Skeletal muscle satellite cell (primary cell): Measurements from ENCODE around the gene EXOC3L4.
"Not testable (repeated sequence)": the region's sequence is repeated elsewhere in the genome, so short reads cannot be mapped to it uniquely, and the experiment has no call there.

Experiments
- H3K27me3 ChIP-seq: 2 replicates; pipeline ENCODE4 v1.7.0; 2013; ENCODE audit warnings: low read length; ENCODE audit not compliant: control insufficient read depth, insufficient read depth
- H3K36me3 ChIP-seq: 2 replicates; pipeline ENCODE4 v1.7.0; 2013; ENCODE audit warnings: mild to moderate bottlenecking, control low read depth, low read length; ENCODE audit not compliant: insufficient read depth
- H3K4me1 ChIP-seq: 2 replicates; pipeline ENCODE4 v1.7.0; 2013; ENCODE audit warnings: low read length; ENCODE audit not compliant: control insufficient read depth, insufficient read depth
- H3K4me2 ChIP-seq: 2 replicates; pipeline ENCODE4 v1.7.0; 2013; ENCODE audit warnings: mild to moderate bottlenecking, low read length
- H3K4me3 ChIP-seq: 2 replicates; pipeline ENCODE4 v1.7.0; 2013; ENCODE audit warnings: low read length
- H3K9ac ChIP-seq: 2 replicates; pipeline ENCODE4 v1.7.0; 2013; ENCODE audit warnings: mild to moderate bottlenecking, low read depth, low read length, moderate library complexity
- H3K9me3 ChIP-seq: replicated peaks from 2 replicates; pipeline ENCODE4 v1.7.0; 2013; ENCODE audit warnings: mild to moderate bottlenecking, control low read depth, low read length

EXOC3L4 gene

GRCh38 chr14:103143506-103143905, 49.0 kb downstream of the EXOC3L4 start:
- Histone ChIP-seq H3K36me3 (no peaks in the 10 kb centered on the region), H3K9me3 (no peaks in the 10 kb centered on the region), H3K4me1 (no peaks in the 10 kb centered on the region), H3K4me3 (no peak overlapping the region), H3K4me2 (no peak overlapping the region), H3K9ac (no peak overlapping the region), H3K27me3 (peaks cover 75% of the 10 kb centered on the region)

- peaks cover 73% of the 10 kb centered on the region for H3K27me3 ChIP-seq
Observed at GRCh38 chr14:103144085-103144484, 49.6 kb downstream of the EXOC3L4 start.

GRCh38 chr14:103146141-103146709, 51.7 kb downstream of the EXOC3L4 start:
- Histone ChIP-seq H3K27me3 (peaks cover 74% of the 10 kb centered on the region), H3K9me3 (no peaks in the 10 kb centered on the region), H3K4me2 (no peak overlapping the region), H3K4me3 (no peak overlapping the region), H3K36me3 (no peaks in the 10 kb centered on the region), H3K9ac (no peak overlapping the region), H3K4me1 (no peaks in the 10 kb centered on the region)

More at GRCh38 chr14:103144085-103144484, 49.6 kb downstream of the EXOC3L4 start:
- Histone ChIP-seq H3K36me3 (no peaks in the 10 kb centered on the region), H3K9ac (no peak overlapping the region), H3K9me3 (no peaks in the 10 kb centered on the region), H3K4me2 (no peak overlapping the region), H3K4me3 (no peak overlapping the region), H3K4me1 (no peaks in the 10 kb centered on the region)

- Histone ChIP-seq H3K4me2 (no peak overlapping the region), H3K4me1 (no peaks in the 10 kb centered on the region), H3K9ac (no peak overlapping the region), H3K4me3 (no peak overlapping the region), H3K36me3 (no peaks in the 10 kb centered on the region), H3K27me3 (peaks cover 70% of the 10 kb centered on the region), H3K9me3 (no peaks in the 10 kb centered on the region)
Observed at GRCh38 chr14:103149351-103150237, 55.1 kb downstream of the EXOC3L4 start.

- Histone ChIP-seq H3K36me3 (no peaks in the 10 kb centered on the region), H3K9me3 (no peaks in the 10 kb centered on the region), H3K9ac (no peak overlapping the region), H3K4me2 (no peak overlapping the region), H3K27me3 (peaks cover 68% of the 10 kb centered on the region), H3K4me3 (no peak overlapping the region), H3K4me1 (peaks cover 7% of the 10 kb centered on the region)
Observed at GRCh38 chr14:103151270-103151945, 56.9 kb downstream of the EXOC3L4 start.

GRCh38 chr14:103155010-103155409, 60.5 kb downstream of the EXOC3L4 start:
- Histone ChIP-seq H3K4me3 (no peak overlapping the region), H3K4me2 (no peak overlapping the region), H3K9me3 (no peaks in the 10 kb centered on the region), H3K27me3 (peaks cover 59% of the 10 kb centered on the region), H3K9ac (no peak overlapping the region), H3K36me3 (no peaks in the 10 kb centered on the region), H3K4me1 (peaks cover 7% of the 10 kb centered on the region)

- H3K4me2 ChIP-seq, H3K36me3 ChIP-seq, H3K9ac ChIP-seq, H3K4me1 ChIP-seq, H3K4me3 ChIP-seq, H3K9me3 ChIP-seq: not testable (repeated sequence)
- H3K27me3 ChIP-seq = peaks cover 60% of the 10 kb centered on the region
Observed at GRCh38 chr14:103155416-103155815, 60.9 kb downstream of the EXOC3L4 start.

DNA sequence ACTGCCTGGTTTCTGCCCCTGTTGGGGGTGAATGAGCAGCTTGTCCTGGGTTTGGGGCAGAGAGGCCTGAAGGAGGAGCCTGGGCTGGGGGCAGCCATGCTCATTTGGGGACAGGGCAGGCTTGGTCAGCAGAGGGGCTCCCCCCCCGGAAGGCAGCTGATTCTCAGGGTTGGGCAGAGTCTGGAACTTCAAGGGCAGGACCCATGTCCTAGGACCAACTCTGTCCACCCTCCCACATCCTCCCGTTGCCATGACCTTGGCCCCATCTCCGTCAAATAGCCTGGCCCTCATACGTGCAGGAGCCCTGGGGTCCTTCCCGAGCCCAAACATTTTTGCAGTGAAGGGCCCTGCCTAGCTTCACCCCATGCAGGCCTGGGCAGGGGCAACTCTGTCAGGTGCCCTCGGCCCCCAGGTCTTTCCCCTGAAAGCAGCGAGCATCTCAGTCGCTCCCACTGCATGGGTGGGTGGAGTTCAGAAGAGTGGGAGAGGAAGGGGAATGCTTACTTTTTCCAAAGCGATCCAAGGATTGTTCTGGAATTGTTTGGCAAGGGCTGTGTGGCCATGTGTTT, 61.4 kb downstream of the EXOC3L4 start:
- Histone ChIP-seq H3K4me3 (no peak overlapping the region), H3K9ac (no peak overlapping the region), H3K4me2 (no peak overlapping the region), H3K27me3 (peaks cover 56% of the 10 kb centered on the region), H3K9me3 (no peaks in the 10 kb centered on the region), H3K4me1 (peaks cover 7% of the 10 kb centered on the region), H3K36me3 (no peaks in the 10 kb centered on the region)

GRCh38 chr14:103156651-103157378, 62.3 kb downstream of the EXOC3L4 start:
- Histone ChIP-seq H3K4me3 (no peak overlapping the region), H3K4me1 (peaks cover 7% of the 10 kb centered on the region), H3K4me2 (no peak overlapping the region), H3K27me3 (peaks cover 56% of the 10 kb centered on the region), H3K9ac (no peak overlapping the region), H3K9me3 (no peaks in the 10 kb centered on the region), H3K36me3 (no peaks in the 10 kb centered on the region)

- Histone ChIP-seq H3K4me1 (peaks cover 7% of the 10 kb centered on the region), H3K9me3 (no peaks in the 10 kb centered on the region), H3K4me2 (no peak overlapping the region), H3K27me3 (peaks cover 59% of the 10 kb centered on the region), H3K9ac (no peak overlapping the region), H3K4me3 (no peak overlapping the region), H3K36me3 (no peaks in the 10 kb centered on the region)
Observed at GRCh38 chr14:103157969-103158368, 63.4 kb downstream of the EXOC3L4 start.

DNA sequence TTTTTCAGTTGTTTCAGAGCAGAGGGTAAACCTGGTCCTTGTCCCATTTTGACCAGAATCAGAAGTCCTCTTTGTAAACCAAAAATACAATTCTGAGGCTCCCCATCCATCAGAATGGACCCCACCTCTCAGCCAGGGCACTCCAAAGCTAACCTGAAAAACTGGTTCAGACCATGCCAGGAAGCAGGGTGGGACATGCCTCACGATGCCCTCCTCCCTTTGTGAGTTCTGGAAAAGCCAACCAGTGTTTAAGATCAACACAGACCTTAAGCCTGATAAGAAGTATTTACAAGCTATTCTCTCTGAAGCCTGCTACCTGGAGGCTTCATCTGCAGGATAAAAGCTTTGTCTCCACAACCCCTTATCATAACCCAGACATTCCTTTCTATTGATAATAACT, 64.2 kb downstream of the EXOC3L4 start:
- H3K4me2 ChIP-seq = no peak overlapping the region
- peaks cover 7% of the 10 kb centered on the region for H3K4me1 ChIP-seq
- no peaks in the 10 kb centered on the region for H3K36me3 ChIP-seq
- H3K4me3 ChIP-seq = no peak overlapping the region
- H3K9me3 ChIP-seq = no peaks in the 10 kb centered on the region
- peaks cover 60% of the 10 kb centered on the region for H3K27me3 ChIP-seq
- H3K9ac ChIP-seq = no peak overlapping the region
